Fibroblast of mammary gland (primary cell): ENCODE data around the gene ZDHHC14.

Experiments used
- DNase-seq: peaks from one replicate; pipeline ENCODE4 v3.0.0-alpha.2; 2010; ENCODE audit warnings: low read depth
- H3K4me3 ChIP-seq: 2 replicates; pipeline ENCODE4 v1.5.1; 2011; ENCODE audit warnings: low read depth, mild to moderate bottlenecking, low read length, moderate library complexity; ENCODE audit not compliant: control insufficient read depth
- CTCF ChIP-seq: conservative IDR thresholded peaks from 2 replicates; pipeline ENCODE4 v1.5.1; 2011; ENCODE audit warnings: low read depth, low read length, inconsistent platforms; ENCODE audit not compliant: control insufficient read depth, insufficient read depth

Gene ZDHHC14

GRCh38 chr6:157396026-157396425 is 15.0 kb downstream of the ZDHHC14 start:
- no peak for TF ChIP-seq CTCF
- no peak overlapping the region for H3K4me3 ChIP-seq
- no peak for DNase-seq

- no peak for TF ChIP-seq CTCF
- no peak for DNase-seq
- H3K4me3 ChIP-seq, result no peak overlapping the region
Observed at GRCh38 chr6:157397660-157398059, 16.7 kb downstream of the ZDHHC14 start.

DNA sequence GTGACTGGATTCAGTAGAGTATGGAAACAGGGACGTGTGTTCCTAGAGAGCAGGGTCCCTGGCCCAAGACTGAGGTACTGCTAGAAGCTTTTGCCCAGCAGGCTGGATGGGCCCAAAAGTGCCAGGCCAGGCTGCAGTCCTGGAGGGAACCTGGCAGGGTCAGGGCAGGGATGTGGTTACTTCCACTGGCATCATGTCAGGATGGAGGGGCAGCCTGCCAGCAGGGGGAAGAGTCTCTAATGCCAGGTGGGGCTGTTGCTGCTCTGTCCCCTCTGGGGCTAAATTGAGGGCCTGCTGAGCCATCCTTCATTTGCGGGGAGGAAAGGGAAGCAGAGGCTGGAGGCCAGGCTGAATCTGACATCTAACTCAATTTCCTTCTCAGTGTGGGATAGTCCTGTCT is 17.2 kb downstream of the ZDHHC14 start:
- DNase-seq, result no peak
- no peak overlapping the region for H3K4me3 ChIP-seq
- no peak for TF ChIP-seq CTCF

- no peak for TF ChIP-seq CTCF
- no peak for DNase-seq
- no peak overlapping the region for H3K4me3 ChIP-seq
Observed at GRCh38 chr6:157400676-157401075, 19.7 kb downstream of the ZDHHC14 start.

GRCh38 chr6:157401734-157402338 is 20.8 kb downstream of the ZDHHC14 start:
- H3K4me3 ChIP-seq, result no peak overlapping the region
- no peak for TF ChIP-seq CTCF
- no peak for DNase-seq

GRCh38 chr6:157402996-157403685 is 22.2 kb downstream of the ZDHHC14 start:
- DNase-seq, result no peak
- no peak for TF ChIP-seq CTCF
- H3K4me3 ChIP-seq, result no peak overlapping the region
